ENCODE measurements around the gene ZNRF1.

ZNRF1 gene

GRCh38 chr16:75078886-75079285 is 80.1 kb downstream of the ZNRF1 start:
- no peak for DNase-seq (ENCODE audit: low read depth)
- TF ChIP-seq CTCF (IDR thresholded peaks at IDR 0.05; ENCODE audit: low read length, missing control alignments), result no peak
- no peak overlapping the region for H3K4me3 ChIP-seq (replicated peaks; ENCODE audit: low read depth, low read length)

GRCh38 chr16:75079346-75079926 is 80.6 kb downstream of the ZNRF1 start:
- no peak for TF ChIP-seq CTCF (IDR thresholded peaks at IDR 0.05; ENCODE audit: low read length, missing control alignments)
- DNase-seq (ENCODE audit: low read depth), result no peak
- no peak overlapping the region for H3K4me3 ChIP-seq (replicated peaks; ENCODE audit: low read depth, low read length)

- TF ChIP-seq CTCF (IDR thresholded peaks at IDR 0.05; ENCODE audit: low read length, missing control alignments), result no peak
- peak; percentile 39 for DNase-seq (ENCODE audit: low read depth)
- no peak overlapping the region for H3K4me3 ChIP-seq (replicated peaks; ENCODE audit: low read depth, low read length)
Measured at GRCh38 chr16:75080205-75081029, 81.6 kb downstream of the ZNRF1 start.

GRCh38 chr16:75081179-75081859 is 82.5 kb downstream of the ZNRF1 start:
- DNase-seq (ENCODE audit: low read depth), result no peak
- no peak for TF ChIP-seq CTCF (IDR thresholded peaks at IDR 0.05; ENCODE audit: low read length, missing control alignments)

GRCh38 chr16:75083813-75084212 is 85.0 kb downstream of the ZNRF1 start:
- TF ChIP-seq CTCF (IDR thresholded peaks at IDR 0.05; ENCODE audit: low read length, missing control alignments), result no peak
- no peak for DNase-seq (ENCODE audit: low read depth)
- no peak overlapping the region for H3K4me3 ChIP-seq (replicated peaks; ENCODE audit: low read depth, low read length)

More at GRCh38 chr16:75081179-75081859, 82.5 kb downstream of the ZNRF1 start:
- H3K4me3 ChIP-seq (replicated peaks; ENCODE audit: low read depth, low read length), result no peak overlapping the region

GRCh38 chr16:75085556-75085955 is 86.7 kb downstream of the ZNRF1 start:
- no peak for TF ChIP-seq CTCF (IDR thresholded peaks at IDR 0.05; ENCODE audit: low read length, missing control alignments)
- no peak overlapping the region for H3K4me3 ChIP-seq (replicated peaks; ENCODE audit: low read depth, low read length)
- no peak for DNase-seq (ENCODE audit: low read depth)
